ENCODE results near the gene TELO2.

The TELO2 gene

GRCh38 chr16:1534021-1535020, 41.2 kb downstream of the TELO2 start:
- Mint-ChIP-seq H3K4me3 (no peak overlapping the region), H3K27ac (no peak overlapping the region), H3K9me3 (no peaks in the 10 kb centered on the region), H3K36me3 (ENCODE audit: low read depth) (no peaks in the 10 kb centered on the region), H3K4me1 (ENCODE audit: low read depth) (peaks cover 8% of the 10 kb centered on the region), H3K27me3 (peaks cover 60% of the 10 kb centered on the region)
- intact Hi-C loops (cut with micrococcal nuclease), result no loop called here

- Mint-ChIP-seq H3K36me3 (ENCODE audit: low read depth) (no peaks in the 10 kb centered on the region), H3K27me3 (peaks cover 62% of the 10 kb centered on the region), H3K4me3 (no peak overlapping the region), H3K9me3 (no peaks in the 10 kb centered on the region), H3K27ac (no peak overlapping the region), H3K4me1 (ENCODE audit: low read depth) (peaks cover 8% of the 10 kb centered on the region)
- intact Hi-C loops (cut with micrococcal nuclease), result no loop called here
These were observed 42.5 kb downstream of the TELO2 start for GRCh38 chr16:1535391-1536291.

GRCh38 chr16:1536601-1537000, 43.4 kb downstream of the TELO2 start:
- H3K4me3 Mint-ChIP-seq, result no peak overlapping the region
- H3K9me3 Mint-ChIP-seq, result no peaks in the 10 kb centered on the region
- no peak overlapping the region for H3K27ac Mint-ChIP-seq
- no peaks in the 10 kb centered on the region for H3K36me3 Mint-ChIP-seq (ENCODE audit: low read depth)
- intact Hi-C loops (cut with micrococcal nuclease), result no loop called here
- peaks cover 58% of the 10 kb centered on the region for H3K27me3 Mint-ChIP-seq
- H3K4me1 Mint-ChIP-seq (ENCODE audit: low read depth), result peaks cover 8% of the 10 kb centered on the region

- Mint-ChIP-seq H3K9me3 (no peaks in the 10 kb centered on the region), H3K27me3 (peaks cover 54% of the 10 kb centered on the region), H3K36me3 (ENCODE audit: low read depth) (no peaks in the 10 kb centered on the region), H3K4me3 (no peak overlapping the region), H3K27ac (no peak overlapping the region), H3K4me1 (ENCODE audit: low read depth) (peaks cover 13% of the 10 kb centered on the region)
- intact Hi-C loops (cut with micrococcal nuclease), result no loop called here
These were observed 44.0 kb downstream of the TELO2 start for GRCh38 chr16:1537138-1537577.

- Mint-ChIP-seq H3K9me3 (no peaks in the 10 kb centered on the region), H3K4me3 (no peak overlapping the region), H3K27ac (no peak overlapping the region), H3K4me1 (ENCODE audit: low read depth) (peaks cover 19% of the 10 kb centered on the region), H3K27me3 (peaks cover 47% of the 10 kb centered on the region), H3K36me3 (ENCODE audit: low read depth) (no peaks in the 10 kb centered on the region)
- intact Hi-C loops (cut with micrococcal nuclease), result no loop called here
These were observed 44.7 kb downstream of the TELO2 start for GRCh38 chr16:1537763-1538289.

- Mint-ChIP-seq H3K27ac (no peak overlapping the region), H3K9me3 (no peaks in the 10 kb centered on the region), H3K27me3 (peaks cover 37% of the 10 kb centered on the region), H3K36me3 (ENCODE audit: low read depth) (no peaks in the 10 kb centered on the region), H3K4me3 (no peak overlapping the region), H3K4me1 (ENCODE audit: low read depth) (peaks cover 24% of the 10 kb centered on the region)
- intact Hi-C loops (cut with micrococcal nuclease), result no loop called here
These were observed 45.8 kb downstream of the TELO2 start for GRCh38 chr16:1538804-1539520.

GRCh38 chr16:1539720-1540555, 46.8 kb downstream of the TELO2 start:
- intact Hi-C loops (cut with micrococcal nuclease), result no loop called here
- Mint-ChIP-seq H3K4me3 (no peak overlapping the region), H3K27ac (no peak overlapping the region), H3K36me3 (ENCODE audit: low read depth) (no peaks in the 10 kb centered on the region), H3K9me3 (no peaks in the 10 kb centered on the region), H3K4me1 (ENCODE audit: low read depth) (peaks cover 24% of the 10 kb centered on the region), H3K27me3 (peaks cover 27% of the 10 kb centered on the region)

GRCh38 chr16:1540556-1540855, 47.3 kb downstream of the TELO2 start:
- no peaks in the 10 kb centered on the region for H3K9me3 Mint-ChIP-seq
- H3K27me3 Mint-ChIP-seq, result peaks cover 22% of the 10 kb centered on the region
- H3K4me1 Mint-ChIP-seq (ENCODE audit: low read depth), result peaks cover 29% of the 10 kb centered on the region
- no peak overlapping the region for H3K27ac Mint-ChIP-seq
- H3K36me3 Mint-ChIP-seq (ENCODE audit: low read depth), result no peaks in the 10 kb centered on the region
- no peak overlapping the region for H3K4me3 Mint-ChIP-seq
- intact Hi-C loops (cut with micrococcal nuclease), result no loop called here

- H3K4me3 Mint-ChIP-seq, result no peak overlapping the region
- H3K27me3 Mint-ChIP-seq, result peaks cover 13% of the 10 kb centered on the region
- no peaks in the 10 kb centered on the region for H3K36me3 Mint-ChIP-seq (ENCODE audit: low read depth)
- H3K9me3 Mint-ChIP-seq, result no peaks in the 10 kb centered on the region
- H3K4me1 Mint-ChIP-seq (ENCODE audit: low read depth), result peaks cover 35% of the 10 kb centered on the region
- intact Hi-C loops (cut with micrococcal nuclease), result no loop called here
- peak overlapping the region; percentile 87 for H3K27ac Mint-ChIP-seq
These were observed 48.4 kb downstream of the TELO2 start for GRCh38 chr16:1541293-1542165.

GRCh38 chr16:1542166-1542500, 49.0 kb downstream of the TELO2 start:
- intact Hi-C loops (cut with micrococcal nuclease), result no loop called here
- H3K36me3 Mint-ChIP-seq (ENCODE audit: low read depth), result no peaks in the 10 kb centered on the region
- H3K4me1 Mint-ChIP-seq (ENCODE audit: low read depth), result peaks cover 35% of the 10 kb centered on the region
- peak overlapping the region; percentile 87 for H3K27ac Mint-ChIP-seq
- H3K9me3 Mint-ChIP-seq, result no peaks in the 10 kb centered on the region
- H3K4me3 Mint-ChIP-seq, result no peak overlapping the region
- H3K27me3 Mint-ChIP-seq, result peaks cover 8% of the 10 kb centered on the region

- peak overlapping the region; percentile 87 for H3K27ac Mint-ChIP-seq
- no peaks in the 10 kb centered on the region for H3K9me3 Mint-ChIP-seq
- H3K4me3 Mint-ChIP-seq, result no peak overlapping the region
- H3K36me3 Mint-ChIP-seq (ENCODE audit: low read depth), result no peaks in the 10 kb centered on the region
- peaks cover 8% of the 10 kb centered on the region for H3K27me3 Mint-ChIP-seq
- H3K4me1 Mint-ChIP-seq (ENCODE audit: low read depth), result peaks cover 35% of the 10 kb centered on the region
- intact Hi-C loops (cut with micrococcal nuclease), result no loop called here
These were observed 49.4 kb downstream of the TELO2 start for GRCh38 chr16:1542533-1542932.

GRCh38 chr16:1543085-1543896, 50.1 kb downstream of the TELO2 start:
- Mint-ChIP-seq H3K4me3 (peak overlapping the region; percentile 48), H3K27me3 (peaks cover 2% of the 10 kb centered on the region), H3K27ac (peak overlapping the region; percentile 87), H3K4me1 (ENCODE audit: low read depth) (peaks cover 35% of the 10 kb centered on the region), H3K9me3 (no peaks in the 10 kb centered on the region), H3K36me3 (ENCODE audit: low read depth) (no peaks in the 10 kb centered on the region)
- intact Hi-C loops (cut with micrococcal nuclease), result no loop called here

Data from dendritic cell treated with granulocyte-macrophage colony-stimulating factor and Interleukin-4, amounts not matched to agents 40 ng/mL and 50 ng/mL, for 4 days (primary cell).